ENCODE data around the gene TPK1. TPM values are rescaled to one million over a fixed set of nuclear protein-coding genes. Genes with fewer than 3 reads are reported as not detected.

Gene TPK1
- polyA plus RNA-seq, 1 donor, result 5.4 TPM

DNA sequence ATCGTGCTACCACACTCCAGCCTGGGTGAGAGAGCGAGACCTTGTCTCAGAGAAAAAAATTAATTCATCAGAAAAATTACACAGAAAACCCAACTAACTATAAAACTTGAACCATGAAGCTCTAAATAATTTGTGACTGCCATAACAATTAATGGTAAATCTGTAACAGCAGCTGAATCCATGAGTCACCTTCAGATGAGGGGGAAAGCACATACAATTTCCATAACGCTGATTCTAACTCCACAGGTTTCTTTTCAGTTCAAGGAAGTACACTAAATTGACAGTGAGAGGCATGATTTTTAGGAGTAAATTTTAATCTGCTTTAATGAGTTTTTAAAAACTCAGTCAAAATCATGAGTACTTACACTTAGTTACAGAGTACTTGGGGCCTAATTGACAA, 312.2 kb downstream of the TPK1 start:
- no peaks in the 10 kb centered on the region for H3K27me3 ChIP-seq (ENCODE audit: control insufficient read depth, insufficient read depth, low read length)
- no peaks in the 10 kb centered on the region for H3K9me3 ChIP-seq (ENCODE audit: control insufficient read depth, low read depth, low read length)
- no peaks in the 10 kb centered on the region for H3K4me1 ChIP-seq (ENCODE audit: control insufficient read depth, insufficient read depth, low read length)
- WGBS (ENCODE audit: insufficient coverage, low lambda C conversion rate), result no CpG with 5 or more reads among the region's 3 CpGs
- DNase-seq, result no peak
- no peak overlapping the region for H3K27ac ChIP-seq (ENCODE audit: low read length)
- no peaks in the 10 kb centered on the region for H3K36me3 ChIP-seq (ENCODE audit: control insufficient read depth, insufficient read depth, low read length)
- H3K4me3 ChIP-seq (ENCODE audit: low read length), result no peak overlapping the region

- DNase-seq, result no peak
- Histone ChIP-seq H3K4me3 (ENCODE audit: low read length) (no peak overlapping the region), H3K4me1 (ENCODE audit: control insufficient read depth, insufficient read depth, low read length) (no peaks in the 10 kb centered on the region), H3K9me3 (ENCODE audit: control insufficient read depth, low read depth, low read length) (no peaks in the 10 kb centered on the region), H3K27ac (ENCODE audit: low read length) (no peak overlapping the region), H3K27me3 (ENCODE audit: control insufficient read depth, insufficient read depth, low read length) (no peaks in the 10 kb centered on the region), H3K36me3 (ENCODE audit: control insufficient read depth, insufficient read depth, low read length) (no peaks in the 10 kb centered on the region)
- WGBS (ENCODE audit: insufficient coverage, low lambda C conversion rate), result 100% methylated on average over 2 of the region's 4 CpGs
These were observed 315.9 kb downstream of the TPK1 start for GRCh38 chr7:144519925-144520324.

GRCh38 chr7:144518360-144518759, 317.5 kb downstream of the TPK1 start:
- no peaks in the 10 kb centered on the region for H3K4me1 ChIP-seq (ENCODE audit: control insufficient read depth, insufficient read depth, low read length)
- no peak for DNase-seq
- no peaks in the 10 kb centered on the region for H3K36me3 ChIP-seq (ENCODE audit: control insufficient read depth, insufficient read depth, low read length)
- no peak overlapping the region for H3K4me3 ChIP-seq (ENCODE audit: low read length)
- H3K9me3 ChIP-seq (ENCODE audit: control insufficient read depth, low read depth, low read length), result no peaks in the 10 kb centered on the region
- 100% methylated on average over 1 of the region's 1 CpG for WGBS (ENCODE audit: insufficient coverage, low lambda C conversion rate)
- H3K27me3 ChIP-seq (ENCODE audit: control insufficient read depth, insufficient read depth, low read length), result no peaks in the 10 kb centered on the region
- H3K27ac ChIP-seq (ENCODE audit: low read length), result no peak overlapping the region

DNA sequence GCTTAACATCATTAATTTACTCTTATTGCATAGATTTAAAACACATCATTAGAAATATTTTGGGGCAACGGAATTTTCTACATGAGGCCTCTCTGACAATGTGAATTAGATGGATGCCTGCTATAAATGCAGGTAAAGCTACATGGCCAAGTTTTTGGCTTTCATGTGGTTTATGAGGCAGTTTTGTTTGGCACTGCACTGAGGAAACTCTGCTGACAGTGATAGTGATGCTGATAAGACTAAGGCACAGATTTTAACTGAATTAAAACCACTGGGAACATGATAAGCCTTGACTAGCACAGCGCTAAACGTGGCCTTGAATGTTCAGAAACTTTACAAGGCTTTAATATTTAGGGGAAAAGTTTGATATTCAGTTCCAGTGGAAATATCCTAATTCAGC, 318.1 kb downstream of the TPK1 start:
- DNase-seq, result no peak
- no peak overlapping the region for H3K4me3 ChIP-seq (ENCODE audit: low read length)
- H3K36me3 ChIP-seq (ENCODE audit: control insufficient read depth, insufficient read depth, low read length), result no peaks in the 10 kb centered on the region

DNA sequence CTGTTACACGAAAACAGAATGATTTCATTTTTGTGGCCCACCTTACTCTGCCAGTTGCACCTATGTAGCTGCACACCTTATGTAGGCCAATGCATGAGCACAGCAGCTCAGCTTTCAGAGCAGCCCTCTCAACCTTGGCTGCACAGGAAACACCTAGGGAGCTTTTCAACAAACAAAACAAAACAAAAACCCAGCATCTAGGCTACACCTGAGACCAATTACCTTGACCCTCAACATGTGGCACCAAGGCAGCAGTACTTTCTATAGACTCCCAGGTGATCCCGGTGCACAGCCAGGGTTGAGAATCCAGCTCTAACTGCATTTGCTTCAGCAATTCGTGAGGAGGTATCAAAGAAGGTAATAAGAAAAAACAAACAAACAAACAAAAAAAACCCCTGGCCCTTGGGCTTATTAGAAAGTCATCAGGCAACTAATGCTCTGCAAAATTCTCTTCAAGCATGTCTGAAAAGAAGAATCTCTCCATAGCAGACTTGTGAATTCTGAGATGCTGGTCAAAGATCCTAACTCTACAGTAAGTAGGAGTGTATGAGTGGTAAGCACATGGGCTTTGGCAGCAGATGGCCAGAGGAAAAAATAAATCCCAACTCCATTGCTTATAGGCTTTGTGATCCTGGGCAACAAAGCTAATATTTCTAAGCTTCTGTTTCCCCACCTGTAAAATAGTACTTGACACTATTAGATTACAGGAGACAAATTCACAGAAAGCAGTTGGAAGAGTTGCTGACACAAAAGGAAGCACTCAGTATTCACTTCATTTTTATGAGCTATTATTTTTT, 318.9 kb downstream of the TPK1 start:
- H3K4me3 ChIP-seq (ENCODE audit: low read length), result no peak overlapping the region
- no peak overlapping the region for H3K27ac ChIP-seq (ENCODE audit: low read length)
- H3K27me3 ChIP-seq (ENCODE audit: control insufficient read depth, insufficient read depth, low read length), result no peaks in the 10 kb centered on the region
- H3K9me3 ChIP-seq (ENCODE audit: control insufficient read depth, low read depth, low read length), result no peaks in the 10 kb centered on the region
- H3K36me3 ChIP-seq (ENCODE audit: control insufficient read depth, insufficient read depth, low read length), result no peaks in the 10 kb centered on the region
- DNase-seq, result no peak
- WGBS (ENCODE audit: insufficient coverage, low lambda C conversion rate), result no CpG with 5 or more reads among the region's 3 CpGs
- no peaks in the 10 kb centered on the region for H3K4me1 ChIP-seq (ENCODE audit: control insufficient read depth, insufficient read depth, low read length)

More for the DNA sequence above, 318.1 kb downstream of the TPK1 start:
- no peaks in the 10 kb centered on the region for H3K4me1 ChIP-seq (ENCODE audit: control insufficient read depth, insufficient read depth, low read length)
- H3K9me3 ChIP-seq (ENCODE audit: control insufficient read depth, low read depth, low read length), result no peaks in the 10 kb centered on the region
- H3K27ac ChIP-seq (ENCODE audit: low read length), result no peak overlapping the region
- no peaks in the 10 kb centered on the region for H3K27me3 ChIP-seq (ENCODE audit: control insufficient read depth, insufficient read depth, low read length)
- no CpG with 5 or more reads among the region's 3 CpGs for WGBS (ENCODE audit: insufficient coverage, low lambda C conversion rate)

- Histone ChIP-seq H3K4me3 (ENCODE audit: low read length) (no peak overlapping the region), H3K36me3 (ENCODE audit: control insufficient read depth, insufficient read depth, low read length) (no peaks in the 10 kb centered on the region), H3K27ac (ENCODE audit: low read length) (no peak overlapping the region), H3K27me3 (ENCODE audit: control insufficient read depth, insufficient read depth, low read length) (no peaks in the 10 kb centered on the region), H3K4me1 (ENCODE audit: control insufficient read depth, insufficient read depth, low read length) (no peaks in the 10 kb centered on the region), H3K9me3 (ENCODE audit: control insufficient read depth, low read depth, low read length) (no peaks in the 10 kb centered on the region)
- peak; percentile 3 to 29 for DNase-seq
- no CpG with 5 or more reads among the region's 2 CpGs for WGBS (ENCODE audit: insufficient coverage, low lambda C conversion rate)
These were observed 322.5 kb downstream of the TPK1 start for GRCh38 chr7:144513334-144513733.

DNA sequence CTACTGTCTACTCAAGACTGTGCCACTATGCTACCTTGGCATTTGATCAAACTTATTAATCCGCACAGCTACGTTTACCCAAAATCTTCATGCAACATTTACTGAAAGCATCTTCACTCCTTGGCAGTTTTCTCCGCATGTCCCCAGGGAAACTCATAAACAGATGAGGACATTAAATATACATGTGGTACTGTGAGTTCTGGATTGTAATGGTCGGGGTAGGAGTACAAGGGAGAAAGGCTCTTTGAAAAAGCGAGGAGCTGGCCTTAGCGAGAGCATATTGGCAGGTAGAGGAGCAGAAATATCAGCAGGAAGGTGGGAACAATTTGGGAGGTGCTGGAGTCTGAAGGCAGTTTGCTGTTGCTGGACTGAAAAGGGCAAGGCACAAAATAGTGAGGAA, 325.2 kb downstream of the TPK1 start:
- no peaks in the 10 kb centered on the region for H3K27me3 ChIP-seq (ENCODE audit: control insufficient read depth, insufficient read depth, low read length)
- H3K4me3 ChIP-seq (ENCODE audit: low read length), result no peak overlapping the region
- H3K4me1 ChIP-seq (ENCODE audit: control insufficient read depth, insufficient read depth, low read length), result no peaks in the 10 kb centered on the region
- no peaks in the 10 kb centered on the region for H3K36me3 ChIP-seq (ENCODE audit: control insufficient read depth, insufficient read depth, low read length)
- WGBS (ENCODE audit: insufficient coverage, low lambda C conversion rate), result 100% methylated on average over 1 of the region's 6 CpGs
- DNase-seq, result no peak
- no peaks in the 10 kb centered on the region for H3K9me3 ChIP-seq (ENCODE audit: control insufficient read depth, low read depth, low read length)
- no peak overlapping the region for H3K27ac ChIP-seq (ENCODE audit: low read length)

GRCh38 chr7:144508702-144509101, 327.2 kb downstream of the TPK1 start:
- Histone ChIP-seq H3K4me1 (ENCODE audit: control insufficient read depth, insufficient read depth, low read length) (no peaks in the 10 kb centered on the region), H3K36me3 (ENCODE audit: control insufficient read depth, insufficient read depth, low read length) (no peaks in the 10 kb centered on the region), H3K9me3 (ENCODE audit: control insufficient read depth, low read depth, low read length) (no peaks in the 10 kb centered on the region), H3K27ac (ENCODE audit: low read length) (no peak overlapping the region), H3K27me3 (ENCODE audit: control insufficient read depth, insufficient read depth, low read length) (no peaks in the 10 kb centered on the region), H3K4me3 (ENCODE audit: low read length) (no peak overlapping the region)
- WGBS (ENCODE audit: insufficient coverage, low lambda C conversion rate), result 0% methylated on average over 1 of the region's 4 CpGs
- no peak for DNase-seq

- Histone ChIP-seq H3K4me1 (ENCODE audit: control insufficient read depth, insufficient read depth, low read length) (no peaks in the 10 kb centered on the region), H3K9me3 (ENCODE audit: control insufficient read depth, low read depth, low read length) (no peaks in the 10 kb centered on the region), H3K4me3 (ENCODE audit: low read length) (no peak overlapping the region), H3K27ac (ENCODE audit: low read length) (no peak overlapping the region), H3K27me3 (ENCODE audit: control insufficient read depth, insufficient read depth, low read length) (no peaks in the 10 kb centered on the region), H3K36me3 (ENCODE audit: control insufficient read depth, insufficient read depth, low read length) (no peaks in the 10 kb centered on the region)
- DNase-seq, result no peak
- WGBS (ENCODE audit: insufficient coverage, low lambda C conversion rate), result 100% methylated on average over 2 of the region's 6 CpGs
These were observed 332.6 kb downstream of the TPK1 start for GRCh38 chr7:144503215-144503614.

- H3K9me3 ChIP-seq (ENCODE audit: control insufficient read depth, low read depth, low read length), result no peaks in the 10 kb centered on the region
- no peak for DNase-seq
- H3K4me1 ChIP-seq (ENCODE audit: control insufficient read depth, insufficient read depth, low read length), result no peaks in the 10 kb centered on the region
- H3K4me3 ChIP-seq (ENCODE audit: low read length), result no peak overlapping the region
- no peaks in the 10 kb centered on the region for H3K36me3 ChIP-seq (ENCODE audit: control insufficient read depth, insufficient read depth, low read length)
- H3K27me3 ChIP-seq (ENCODE audit: control insufficient read depth, insufficient read depth, low read length), result no peaks in the 10 kb centered on the region
- H3K27ac ChIP-seq (ENCODE audit: low read length), result no peak overlapping the region
- 92% methylated on average over 2 of the region's 5 CpGs for WGBS (ENCODE audit: insufficient coverage, low lambda C conversion rate)
These were observed 335.6 kb downstream of the TPK1 start for GRCh38 chr7:144500225-144500624.

- no peaks in the 10 kb centered on the region for H3K36me3 ChIP-seq (ENCODE audit: control insufficient read depth, insufficient read depth, low read length)
- WGBS (ENCODE audit: insufficient coverage, low lambda C conversion rate), result no CpG with 5 or more reads among the region's 1 CpG
- H3K27ac ChIP-seq (ENCODE audit: low read length), result no peak overlapping the region
- H3K27me3 ChIP-seq (ENCODE audit: control insufficient read depth, insufficient read depth, low read length), result no peaks in the 10 kb centered on the region
- H3K4me1 ChIP-seq (ENCODE audit: control insufficient read depth, insufficient read depth, low read length), result no peaks in the 10 kb centered on the region
- no peak for DNase-seq
- no peak overlapping the region for H3K4me3 ChIP-seq (ENCODE audit: low read length)
- no peaks in the 10 kb centered on the region for H3K9me3 ChIP-seq (ENCODE audit: control insufficient read depth, low read depth, low read length)
These were observed 338.6 kb downstream of the TPK1 start for GRCh38 chr7:144497282-144497681.

All from large intestine (tissue), 3 donors.